Erythroblast (primary cell): ENCODE results near the gene CTBS.

Experiments
- GATA1 ChIP-seq: IDR thresholded peaks from 2 replicates; pipeline ENCODE4 v1.6.1; 2011; ENCODE audit warnings: low read depth, mild to moderate bottlenecking, control low read depth, low read length, moderate library complexity
- POLR2A ChIP-seq: IDR thresholded peaks from 2 replicates; pipeline ENCODE4 v1.6.1; 2011; ENCODE audit warnings: mild to moderate bottlenecking, low read length

DNA sequence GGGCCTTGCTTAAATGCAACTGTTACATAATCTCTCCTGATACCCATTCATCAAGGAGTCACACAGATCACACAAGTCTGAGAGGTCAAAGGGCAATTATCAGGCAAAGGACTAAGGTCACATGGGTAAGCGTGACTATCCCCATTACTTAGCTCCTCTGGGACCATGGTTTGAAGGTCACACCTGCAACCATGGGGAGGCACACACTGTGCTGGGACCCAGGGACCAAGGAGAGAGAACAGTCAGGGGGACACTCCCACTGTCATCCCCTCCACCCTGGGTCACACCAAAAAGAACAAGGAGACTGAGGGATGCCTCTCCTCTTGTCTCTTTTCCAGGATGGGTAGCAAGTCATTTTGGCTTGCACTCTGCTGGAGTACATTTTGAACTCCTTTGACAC lies 30.9 kb upstream of the CTBS start:
- TF ChIP-seq POLR2A (no peak), GATA1 (no peak)
